Vagina (tissue), 2 donors: ENCODE data around the gene EXD2.

ENCODE experiments used
- POLR2AphosphoS5 ChIP-seq, 2 donors: sonication (generic); formaldehyde crosslinking; IDR thresholded peaks; one replicate each; pipeline ENCODE4 v1.9.0; 2017; ENCODE audit warnings: antibody characterized with exemption in 2 of 2, mild to moderate bottlenecking in 2 of 2, low read depth in 1 of 2; ENCODE audit not compliant: insufficient read depth in 1 of 2
- TF ChIP-seq, protein P1 (sequence below), 3 experiments: fragments of 450-650 bp in 2 of 3; fragments of 200-600 bp in 1 of 3; sonication (generic) in 1 of 3; IDR thresholded peaks; one replicate each; pipeline ENCODE4 v1.5.1; 2017 to 2019; ENCODE audit warnings: antibody characterized with exemption in 3 of 3, mild to moderate bottlenecking in 2 of 3, moderate library complexity in 2 of 3

DNA sequence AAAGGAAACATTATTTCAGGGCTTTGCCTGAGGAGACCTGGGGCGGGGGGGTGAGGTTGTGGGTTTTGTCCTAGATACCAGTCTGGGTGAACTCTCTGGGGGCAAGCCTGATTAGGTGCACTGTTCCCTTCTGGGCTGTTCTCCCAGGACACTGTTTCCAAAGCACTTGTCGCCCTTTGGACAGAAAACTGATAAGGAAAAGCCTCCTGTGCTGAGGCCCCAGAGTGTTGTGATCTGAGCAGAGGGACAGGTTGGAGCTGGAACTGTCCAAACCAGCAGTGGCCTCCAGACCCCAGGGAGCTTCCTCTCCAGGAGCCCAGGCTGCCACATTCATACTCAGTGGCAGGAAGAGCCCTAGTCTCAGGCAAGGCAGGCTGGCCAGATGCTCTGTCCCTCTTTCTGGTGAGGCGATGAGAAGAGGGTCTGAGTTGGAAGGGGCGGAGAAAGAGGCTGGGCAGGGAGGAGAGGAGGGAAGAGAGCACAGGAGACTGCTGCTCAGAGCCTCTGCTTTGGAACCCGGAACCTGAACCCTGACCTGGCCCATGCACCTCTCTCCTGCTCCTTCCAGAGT is 70.5 kb downstream of the EXD2 start:
- TF ChIP-seq, protein P1, sequence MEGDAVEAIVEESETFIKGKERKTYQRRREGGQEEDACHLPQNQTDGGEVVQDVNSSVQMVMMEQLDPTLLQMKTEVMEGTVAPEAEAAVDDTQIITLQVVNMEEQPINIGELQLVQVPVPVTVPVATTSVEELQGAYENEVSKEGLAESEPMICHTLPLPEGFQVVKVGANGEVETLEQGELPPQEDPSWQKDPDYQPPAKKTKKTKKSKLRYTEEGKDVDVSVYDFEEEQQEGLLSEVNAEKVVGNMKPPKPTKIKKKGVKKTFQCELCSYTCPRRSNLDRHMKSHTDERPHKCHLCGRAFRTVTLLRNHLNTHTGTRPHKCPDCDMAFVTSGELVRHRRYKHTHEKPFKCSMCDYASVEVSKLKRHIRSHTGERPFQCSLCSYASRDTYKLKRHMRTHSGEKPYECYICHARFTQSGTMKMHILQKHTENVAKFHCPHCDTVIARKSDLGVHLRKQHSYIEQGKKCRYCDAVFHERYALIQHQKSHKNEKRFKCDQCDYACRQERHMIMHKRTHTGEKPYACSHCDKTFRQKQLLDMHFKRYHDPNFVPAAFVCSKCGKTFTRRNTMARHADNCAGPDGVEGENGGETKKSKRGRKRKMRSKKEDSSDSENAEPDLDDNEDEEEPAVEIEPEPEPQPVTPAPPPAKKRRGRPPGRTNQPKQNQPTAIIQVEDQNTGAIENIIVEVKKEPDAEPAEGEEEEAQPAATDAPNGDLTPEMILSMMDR (IDR thresholded peaks at IDR 0.05): no peak
- no peak for TF ChIP-seq POLR2AphosphoS5 (IDR thresholded peaks at IDR 0.05; ENCODE audit: insufficient read depth in 1 of 2, low read depth in 1 of 2)
